Gastroesophageal sphincter (tissue), 4 donors: ENCODE results near the gene SF3A1. TPM values are rescaled to one million over a fixed set of nuclear protein-coding genes. Genes with fewer than 3 reads are reported as not detected.

Source experiments
- ATAC-seq: fragments of 150-250 bp; one replicate; pipeline ENCODE4 v1.9.1; 2016; ENCODE audit warnings: mild to moderate bottlenecking, moderate library complexity
- H3K27ac ChIP-seq, 4 donors: fragments of 200-600 bp; sonication (generic) in 3 of 4; 1 replicate in 3 of 4; 2 replicates in 1 of 4; pipeline ENCODE4 v1.5.1; 2016 to 2019
- H3K27me3 ChIP-seq: fragments of 200-600 bp; sonication (generic); one replicate; pipeline ENCODE4 v1.5.1; 2019
- H3K36me3 ChIP-seq, 2 donors: fragments of 200-600 bp; sonication (generic); one replicate each; pipeline ENCODE4 v1.5.1; 2019; ENCODE audit warnings: control low read depth in 1 of 2
- H3K4me1 ChIP-seq, 3 donors: fragments of 200-600 bp; sonication (generic); 1 replicate in 2 of 3; 2 replicates in 1 of 3; pipeline ENCODE4 v1.5.1; 2016 to 2019; ENCODE audit warnings: control low read depth in 2 of 3
- H3K4me3 ChIP-seq, 2 donors: fragments of 200-600 bp; sonication (generic); one replicate each; pipeline ENCODE4 v1.5.1; 2019; ENCODE audit warnings: mild to moderate bottlenecking in 1 of 2, moderate library complexity in 1 of 2
- H3K9me3 ChIP-seq, 3 donors: fragments of 200-600 bp; sonication (generic); one replicate each; pipeline ENCODE4 v1.5.1; 2017 to 2019; ENCODE audit warnings: control low read depth in 2 of 3
- CTCF ChIP-seq, 4 experiments: fragments of 200-600 bp in 2 of 4; fragments of 450-650 bp in 2 of 4; sonication (generic) in 1 of 4; IDR thresholded peaks; one replicate each; pipeline ENCODE4 v1.5.1; 2017 to 2019; ENCODE audit warnings: antibody characterized with exemption in 4 of 4, mild to moderate bottlenecking in 2 of 4, moderate library complexity in 2 of 4
- EP300 ChIP-seq: sonication (generic); formaldehyde crosslinking; IDR thresholded peaks from one replicate; pipeline ENCODE4 v1.6.1; 2017; ENCODE audit warnings: antibody characterized with exemption, mild to moderate bottlenecking
- POLR2A ChIP-seq, 2 donors: fragments of 450-650 bp; IDR thresholded peaks; one replicate each; pipeline ENCODE4 v1.6.1; 2017; ENCODE audit warnings: antibody characterized with exemption in 2 of 2, mild to moderate bottlenecking in 2 of 2, moderate library complexity in 1 of 2
- POLR2AphosphoS5 ChIP-seq: sonication (generic); formaldehyde crosslinking; IDR thresholded peaks from one replicate; pipeline ENCODE4 v1.6.1; 2017; ENCODE audit warnings: antibody characterized with exemption
- WGBS, 2 donors: methylation state at CpG; one replicate each; pipeline ENCODE4 v1.1.5; 2018; ENCODE audit warnings: low coverage in 1 of 2; 5-methylcytosine and 5-hydroxymethylcytosine counted together
- total RNA-seq, 4 donors: library from RNA; depleted of rRNA; stranded (reverse); fragments of >200 nt; gene quantifications; one replicate each; pipeline ENCODE4 v1.1.0, GENCODE V29; 2016

The SF3A1 gene
- total RNA-seq, 4 donors from 2014 or later = 46.1 to 80.8 (median 63.7) TPM

GRCh38 chr22:30375312-30375849 is 18.7 kb upstream of the SF3A1 start:
- no peaks in the 10 kb centered on the region for H3K9me3 ChIP-seq
- H3K36me3 ChIP-seq = peaks cover 0 to 44% of the 10 kb centered on the region in 2 donors
- 94% methylated on average over 3 of the region's 13 CpGs; no CpG with 5 or more reads in 1 of the 2 donors for WGBS, 2 donors
- no peaks in the 10 kb centered on the region for H3K4me1 ChIP-seq
- TF ChIP-seq CTCF (IDR thresholded peaks at IDR 0.05) (no peak), POLR2AphosphoS5 (no peak), POLR2A (IDR thresholded peaks at IDR 0.05) (no peak), EP300 (no peak)
- no peaks in the 10 kb centered on the region for H3K27me3 ChIP-seq
- H3K4me3 ChIP-seq = no peak overlapping the region
- H3K27ac ChIP-seq = no peak overlapping the region
- ATAC-seq = no peak

- WGBS, 2 donors = 69% methylated on average over 6 of the region's 33 CpGs; no CpG with 5 or more reads in 1 of the 2 donors
- no peaks in the 10 kb centered on the region for H3K4me1 ChIP-seq
- H3K27ac ChIP-seq = no peak overlapping the region
- ATAC-seq = no peak
- no peaks in the 10 kb centered on the region for H3K27me3 ChIP-seq
- H3K9me3 ChIP-seq = no peaks in the 10 kb centered on the region
- TF ChIP-seq EP300 (no peak), CTCF (IDR thresholded peaks at IDR 0.05) (no peak), POLR2A (IDR thresholded peaks at IDR 0.05) (no peak), POLR2AphosphoS5 (no peak)
- H3K36me3 ChIP-seq = peaks cover 0 to 27% of the 10 kb centered on the region in 2 donors
- H3K4me3 ChIP-seq = no peak overlapping the region
Measured at GRCh38 chr22:30373331-30374325, 16.9 kb upstream of the SF3A1 start.

- no peak for TF ChIP-seq POLR2A (IDR thresholded peaks at IDR 0.05)
- no peak for TF ChIP-seq CTCF (IDR thresholded peaks at IDR 0.05)
- TF ChIP-seq EP300 = no peak
- no peak for TF ChIP-seq POLR2AphosphoS5
- H3K27ac ChIP-seq = no peak overlapping the region
- ATAC-seq = no peak
- WGBS, 2 donors = 20% methylated on average over 3 of the region's 8 CpGs; no CpG with 5 or more reads in 1 of the 2 donors
- H3K4me1 ChIP-seq = no peaks in the 10 kb centered on the region
- no peak overlapping the region for H3K4me3 ChIP-seq
- no peaks in the 10 kb centered on the region for H3K9me3 ChIP-seq
- H3K27me3 ChIP-seq = no peaks in the 10 kb centered on the region
- peaks cover 0 to 24% of the 10 kb centered on the region in 2 donors for H3K36me3 ChIP-seq
Measured at GRCh38 chr22:30372915-30373314, 16.2 kb upstream of the SF3A1 start.

- no peak for ATAC-seq
- TF ChIP-seq EP300 (no peak), POLR2A (IDR thresholded peaks at IDR 0.05) (no peak), CTCF (IDR thresholded peaks at IDR 0.05) (no peak), POLR2AphosphoS5 (no peak)
- H3K9me3 ChIP-seq = no peaks in the 10 kb centered on the region
- H3K27ac ChIP-seq = no peak overlapping the region
- H3K4me1 ChIP-seq = no peaks in the 10 kb centered on the region
- peaks cover 0 to 15% of the 10 kb centered on the region in 2 donors for H3K36me3 ChIP-seq
- H3K27me3 ChIP-seq = no peaks in the 10 kb centered on the region
- WGBS, 2 donors = 30% methylated on average over 4 of the region's 13 CpGs; no CpG with 5 or more reads in 1 of the 2 donors
- H3K4me3 ChIP-seq = no peak overlapping the region
Measured at GRCh38 chr22:30371981-30372380, 15.3 kb upstream of the SF3A1 start.
